DMS 273 (cell line): ENCODE results near the gene SHLD1.

Source experiments
- DNase-seq: peaks from one replicate; lab custom pipeline; 2025; ENCODE audit not compliant: unreplicated experiment; lab: John Stamatoyannopoulos, UW

The SHLD1 gene

GRCh38 chr20:5845681-5846615 lies 95.7 kb downstream of the SHLD1 start:
- DNase-seq: peak; percentile 80

DNA sequence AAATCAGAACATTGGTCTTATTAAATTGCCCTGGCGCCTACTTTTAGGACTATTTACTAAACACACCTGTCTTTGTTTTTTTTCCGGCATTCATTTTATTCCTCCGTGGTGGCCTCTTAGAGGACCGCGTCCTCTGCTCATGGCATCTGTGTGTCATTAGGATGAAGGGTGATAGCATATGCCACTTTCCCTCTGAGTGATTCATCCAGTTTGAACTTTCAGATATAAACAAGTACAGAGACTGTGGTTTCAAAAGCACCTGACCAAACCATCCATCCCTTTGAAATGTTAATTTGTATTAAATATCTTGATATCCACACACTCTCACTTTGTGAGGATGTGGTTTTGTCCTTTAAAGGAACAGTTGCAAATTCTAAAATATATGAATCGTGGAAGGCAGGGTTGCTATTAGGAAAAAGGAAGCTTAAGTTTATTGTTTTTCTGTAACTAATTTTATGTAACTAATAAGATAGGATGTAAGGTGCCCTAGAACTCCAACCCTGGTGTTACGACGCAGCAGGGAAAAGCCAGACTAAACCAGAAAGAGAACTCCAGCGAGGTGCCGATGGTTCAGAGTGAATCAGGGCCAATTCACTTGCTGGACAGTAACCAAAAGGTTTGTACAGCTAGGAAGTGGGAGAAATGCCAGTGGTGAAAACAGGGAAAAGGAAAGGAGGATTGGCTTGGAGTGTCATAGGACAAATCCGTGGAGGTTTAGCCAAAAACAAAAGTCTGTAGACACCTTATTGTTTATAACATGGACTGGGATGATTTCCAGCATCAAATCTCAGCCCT lies 98.7 kb downstream of the SHLD1 start:
- DNase-seq: peak; percentile 69

GRCh38 chr20:5855939-5856338 lies 105.7 kb downstream of the SHLD1 start:
- no peak for DNase-seq

DNA sequence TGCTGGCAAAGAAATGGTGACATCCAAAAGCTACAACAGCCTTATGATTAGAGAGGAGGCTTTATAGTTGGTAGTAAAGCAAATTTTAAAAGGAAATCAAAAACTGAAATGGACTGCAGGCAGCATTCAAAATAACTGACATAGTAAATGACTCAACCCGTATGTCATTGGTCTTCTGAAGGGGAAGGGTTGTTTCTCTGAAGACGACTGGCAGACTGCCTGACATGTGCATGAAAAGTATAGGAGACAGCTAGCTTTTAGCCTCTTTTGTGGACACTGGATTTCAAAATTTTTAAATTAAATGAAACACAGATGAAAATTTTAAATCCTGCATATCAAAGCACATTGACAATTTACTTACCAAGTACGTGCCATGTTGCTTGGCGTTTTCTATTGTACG lies 109.4 kb downstream of the SHLD1 start:
- no peak for DNase-seq

DNA sequence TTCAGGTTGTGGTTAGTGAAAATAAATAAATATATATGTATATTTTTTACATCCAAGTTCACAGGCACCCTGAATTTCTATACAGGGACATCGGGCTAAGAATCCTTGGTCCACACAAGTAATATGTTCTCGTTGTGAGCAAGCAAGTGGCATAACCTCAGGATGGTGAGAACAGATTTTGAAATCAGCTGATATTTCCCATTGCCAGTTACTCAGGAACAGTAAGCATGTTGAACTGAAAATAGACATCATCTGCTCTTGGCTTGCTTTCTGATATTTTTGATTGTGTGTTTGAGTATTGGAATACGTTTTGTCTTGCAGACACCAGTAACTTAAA lies 112.5 kb downstream of the SHLD1 start:
- no peak for DNase-seq

GRCh38 chr20:5863040-5863833 lies 113.0 kb downstream of the SHLD1 start:
- DNase-seq: no peak

- DNase-seq: no peak
Measured at GRCh38 chr20:5864428-5864827, 114.2 kb downstream of the SHLD1 start.

GRCh38 chr20:5864873-5865587 lies 114.8 kb downstream of the SHLD1 start:
- no peak for DNase-seq

DNA sequence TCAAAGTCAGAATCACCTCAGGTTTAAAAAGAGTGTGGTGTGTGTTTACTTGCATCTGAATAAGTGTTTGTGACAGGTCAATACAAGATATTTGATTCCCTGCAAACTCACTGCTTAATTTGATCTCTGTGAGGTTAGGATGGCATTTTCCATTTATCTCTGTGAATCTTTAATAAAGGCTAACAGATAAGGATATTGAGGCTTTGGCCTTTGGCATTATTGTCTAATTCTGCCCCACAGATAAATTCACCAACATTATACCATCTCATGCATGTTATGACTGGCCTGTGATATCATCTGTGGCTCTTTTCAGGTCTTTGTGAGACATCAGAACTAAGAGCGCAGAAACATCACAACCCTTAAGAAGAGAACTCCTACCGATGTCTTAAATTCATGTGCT lies 115.4 kb downstream of the SHLD1 start:
- DNase-seq: no peak

DNA sequence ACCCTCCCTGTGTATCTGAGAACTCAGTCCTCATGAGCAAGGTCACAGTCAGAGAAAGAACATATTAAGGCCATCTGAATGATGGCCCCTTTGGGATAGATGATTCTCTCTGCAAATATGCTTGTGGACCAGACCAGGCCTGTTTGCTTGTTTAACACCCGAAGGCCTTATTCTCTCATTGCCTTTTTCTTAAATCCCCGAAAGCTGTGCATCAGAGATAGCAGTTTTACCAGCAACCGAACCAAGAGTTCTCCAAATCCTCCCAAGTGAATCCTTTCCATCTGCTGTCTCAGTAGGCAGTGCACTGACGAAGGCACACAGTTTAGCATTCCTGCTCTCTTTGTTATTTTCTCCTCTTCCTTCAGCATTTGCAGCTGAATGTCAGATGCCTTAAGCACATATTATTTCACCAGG lies 120.4 kb downstream of the SHLD1 start:
- DNase-seq: peak; percentile 21

DNA sequence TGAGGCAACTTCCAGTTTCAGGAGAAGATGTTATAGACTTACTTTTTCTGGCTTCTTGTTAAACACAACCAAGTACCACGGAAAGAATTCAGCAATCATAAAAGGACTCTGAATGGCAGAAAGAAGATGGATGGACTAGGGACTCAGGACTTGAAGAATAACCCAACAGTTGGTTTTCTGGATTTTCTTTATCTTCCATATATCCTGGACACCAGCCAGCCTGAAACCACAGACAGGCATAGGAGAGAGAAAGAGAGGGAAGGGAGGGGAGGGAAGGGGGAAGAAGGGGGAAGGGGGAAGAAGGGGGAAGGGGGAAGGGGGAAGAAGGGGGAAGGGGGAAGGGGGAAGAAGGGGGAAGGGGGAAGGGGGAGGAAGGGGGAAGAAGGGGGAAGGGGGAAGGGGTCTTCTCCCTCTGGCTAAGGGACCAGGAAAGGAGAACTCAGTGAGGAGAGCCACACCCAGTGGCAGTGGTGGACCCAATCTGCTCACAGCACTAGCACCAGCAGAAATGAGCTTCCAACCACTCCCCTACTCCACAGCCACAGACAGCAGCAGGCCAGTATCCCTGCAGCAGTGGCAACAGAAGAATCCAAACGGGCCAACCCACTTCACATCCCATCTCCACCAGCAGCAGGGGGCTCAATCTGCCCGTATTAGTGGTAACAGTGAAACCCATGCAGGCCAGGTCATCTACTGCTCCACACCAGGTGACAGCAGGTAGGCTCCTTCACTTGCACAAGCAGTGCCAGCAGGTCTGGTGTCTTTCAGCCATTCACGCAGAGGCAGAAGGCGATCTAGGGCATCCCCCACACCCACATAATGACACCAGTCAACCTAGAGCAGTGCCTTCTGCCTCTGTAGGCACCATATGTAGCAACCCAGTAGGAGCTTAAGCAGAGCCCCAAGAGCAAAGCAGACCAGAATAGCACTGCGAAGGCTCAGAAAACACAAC lies 121.5 kb downstream of the SHLD1 start:
- peak; percentile 67 for DNase-seq

- peak; percentile 14 for DNase-seq
Measured at GRCh38 chr20:5877128-5877527, 126.9 kb downstream of the SHLD1 start.

- no peak for DNase-seq
Measured at GRCh38 chr20:5880326-5880725, 130.1 kb downstream of the SHLD1 start.

DNA sequence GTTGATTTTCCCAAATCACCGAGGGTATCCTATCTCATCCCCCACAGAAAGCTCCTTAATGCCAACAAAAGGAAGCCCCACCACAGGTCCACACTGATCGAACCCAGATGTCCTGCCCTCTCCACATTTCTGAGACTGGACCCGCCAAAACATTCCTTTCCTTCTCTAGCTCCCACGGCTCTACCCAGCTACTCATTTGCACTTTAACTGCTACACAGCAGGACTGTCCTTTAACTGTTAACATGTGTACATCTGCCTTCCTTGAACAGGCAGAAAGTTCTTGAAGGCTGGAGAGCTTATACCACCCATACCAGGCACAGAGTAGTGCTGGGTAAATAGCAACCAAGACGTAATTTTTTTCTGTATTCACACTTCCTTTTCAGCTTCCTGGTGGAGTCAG lies 131.5 kb downstream of the SHLD1 start:
- DNase-seq: no peak

- DNase-seq: no peak
Measured at GRCh38 chr20:5882166-5882565, 132.0 kb downstream of the SHLD1 start.

GRCh38 chr20:5884465-5885335 lies 134.5 kb downstream of the SHLD1 start:
- DNase-seq: no peak

- DNase-seq: no peak
Measured at GRCh38 chr20:5885866-5886265, 135.7 kb downstream of the SHLD1 start.

- peak; percentile 73 for DNase-seq
Measured at GRCh38 chr20:5886788-5887187, 136.6 kb downstream of the SHLD1 start.

DNA sequence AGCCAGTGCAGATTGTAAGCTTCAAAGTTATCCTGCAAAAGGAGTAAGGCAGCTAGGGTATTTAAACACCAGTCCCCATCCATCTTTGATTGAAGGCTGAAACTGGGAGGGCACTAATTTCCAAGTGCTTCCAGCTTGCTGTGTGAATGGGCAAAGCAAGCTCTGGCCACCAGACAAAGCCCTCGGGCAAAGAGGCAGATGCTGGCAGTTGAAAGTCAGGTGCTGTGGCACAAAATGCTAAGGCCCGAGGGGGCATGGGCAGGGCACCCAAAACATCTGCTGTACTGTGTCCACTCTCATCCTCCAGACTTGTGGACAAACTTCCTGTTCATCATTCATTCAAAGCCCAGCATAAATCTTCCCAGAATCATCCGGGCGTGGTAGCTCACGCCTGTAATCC lies 137.2 kb downstream of the SHLD1 start:
- peak; percentile 20 for DNase-seq
